CD14-positive monocyte (primary cell): ENCODE measurements around the gene YBX1. TPM values are rescaled to one million over a fixed set of nuclear protein-coding genes. Genes with fewer than 3 reads are reported as not detected.
"Not testable (repeated sequence)": the region's sequence is repeated elsewhere in the genome, so short reads cannot be mapped to it uniquely, and the experiment has no call there.

Experiments used
- DNase-seq, 3 donors: peaks; one replicate each; pipeline ENCODE4 v3.0.0-alpha.2; 2011 to 2022
- H2AFZ ChIP-seq: 2 replicates; pipeline ENCODE4 v1.6.0; 2012; ENCODE audit warnings: mild to moderate bottlenecking, low read depth, low read length, inconsistent platforms; ENCODE audit not compliant: insufficient read depth, poor library complexity, severe bottlenecking
- H3K27ac ChIP-seq, 2 donors: 1 replicate in 1 of 2; 2 replicates in 1 of 2; pipeline ENCODE4 v1.5.1; 2012 to 2013; ENCODE audit warnings: low read length in 2 of 2, control low read depth in 1 of 2, inconsistent platforms in 1 of 2, low read depth in 1 of 2, mild to moderate bottlenecking in 1 of 2
- H3K27me3 ChIP-seq, 2 donors: one replicate each; pipeline versions ENCODE4 v1.6.0 to v1.6.1; 2011 to 2013; ENCODE audit warnings: low read length in 2 of 2; ENCODE audit not compliant: control insufficient read depth in 2 of 2, insufficient read depth in 2 of 2
- H3K36me3 ChIP-seq, 2 donors: replicated peaks in 1 of 2; 1 replicate in 1 of 2; 2 replicates in 1 of 2; pipeline versions ENCODE4 v1.5.1 to v1.6.1; 2012 to 2013; ENCODE audit warnings: low read length in 2 of 2, control low read depth in 1 of 2, inconsistent platforms in 1 of 2, mild to moderate bottlenecking in 1 of 2; ENCODE audit not compliant: insufficient read depth in 2 of 2, control insufficient read depth in 1 of 2
- H3K4me1 ChIP-seq, 2 donors: 1 replicate in 1 of 2; 2 replicates in 1 of 2; pipeline versions ENCODE4 v1.5.1 to v1.6.1; 2012 to 2013; ENCODE audit warnings: low read length in 2 of 2, control low read depth in 1 of 2, inconsistent platforms in 1 of 2, mild to moderate bottlenecking in 1 of 2, moderate library complexity in 1 of 2; ENCODE audit not compliant: insufficient read depth in 2 of 2, control insufficient read depth in 1 of 2
- H3K4me2 ChIP-seq: replicated peaks from 2 replicates; pipeline ENCODE3; 2012; ENCODE audit warnings: low read length, moderate library complexity, mild to moderate bottlenecking; ENCODE audit not compliant: poor library complexity, severe bottlenecking; ENCODE audit errors: extremely low read depth
- H3K4me3 ChIP-seq, 3 experiments: fragments of 200-600 bp in 1 of 3; sonication (generic) in 1 of 3; replicated peaks in 1 of 3; 1 replicate in 2 of 3; 2 replicates in 1 of 3; pipeline ENCODE4 v1.5.1; 2011 to 2013; ENCODE audit warnings: low read length in 3 of 3, mild to moderate bottlenecking in 3 of 3, control low read depth in 2 of 3, low read depth in 2 of 3, inconsistent platforms in 1 of 3, moderate library complexity in 1 of 3
- H3K79me2 ChIP-seq: 2 replicates; pipeline ENCODE4 v1.6.0; 2012; ENCODE audit warnings: mild to moderate bottlenecking, control low read depth, inconsistent platforms, low read length, moderate library complexity; ENCODE audit not compliant: insufficient read depth
- H3K9ac ChIP-seq: 2 replicates; pipeline ENCODE4 v1.6.0; 2017; ENCODE audit warnings: low read length, mild to moderate bottlenecking; ENCODE audit not compliant: insufficient read depth, poor library complexity, severe bottlenecking
- H3K9me3 ChIP-seq, 2 donors: replicated peaks in 1 of 2; 1 replicate in 1 of 2; 2 replicates in 1 of 2; pipeline versions ENCODE4 v1.5.1 to v1.6.1; 2012 to 2013; ENCODE audit warnings: low read length in 2 of 2, control low read depth in 1 of 2; ENCODE audit not compliant: control insufficient read depth in 1 of 2, insufficient read depth in 1 of 2
- H4K20me1 ChIP-seq: 2 replicates; pipeline ENCODE4 v1.6.0; 2012; ENCODE audit warnings: mild to moderate bottlenecking, low read length, control low read depth, moderate library complexity; ENCODE audit not compliant: insufficient read depth
- H3K27ac Mint-ChIP-seq, 7 donors: one replicate each; pipeline ENCODE4 v1.8.0; 2020; ENCODE audit warnings: mild to moderate bottlenecking in 7 of 7, mixed read lengths in 7 of 7, moderate library complexity in 6 of 7, inconsistent platforms in 2 of 7
- H3K27me3 Mint-ChIP-seq, 3 donors: one replicate each; pipeline ENCODE4 v1.8.0; 2021 to 2022; ENCODE audit warnings: low read depth in 3 of 3, mild to moderate bottlenecking in 3 of 3, mixed read lengths in 3 of 3, moderate library complexity in 3 of 3, inconsistent platforms in 1 of 3
- H3K36me3 Mint-ChIP-seq, 2 donors: one replicate each; pipeline ENCODE4 v1.8.0; 2020; ENCODE audit warnings: mixed read lengths in 2 of 2, inconsistent platforms in 1 of 2, mild to moderate bottlenecking in 1 of 2
- H3K4me1 Mint-ChIP-seq: one replicate; pipeline ENCODE4 v1.8.0; 2020; ENCODE audit warnings: mild to moderate bottlenecking, mixed read lengths
- H3K4me3 Mint-ChIP-seq, 2 donors: one replicate each; pipeline ENCODE4 v1.8.0; 2020; ENCODE audit warnings: mild to moderate bottlenecking in 2 of 2, mixed read lengths in 2 of 2, moderate library complexity in 1 of 2
- H3K9me3 Mint-ChIP-seq, 7 donors: one replicate each; pipeline ENCODE4 v1.8.0; 2020 to 2022; ENCODE audit warnings: mixed read lengths in 7 of 7, mild to moderate bottlenecking in 6 of 7, moderate library complexity in 6 of 7, inconsistent platforms in 2 of 7
- WGBS: methylation state at CpG from one replicate; pipeline ENCODE4 v1.1.5; 2013; ENCODE audit warnings: missing lambda C conversion rate; ENCODE audit not compliant: insufficient coverage; 5-methylcytosine and 5-hydroxymethylcytosine counted together
- intact Hi-C, 2 donors: fragments of 100-400 bp; cut with micrococcal nuclease; formaldehyde crosslinking; loops; one replicate each; pipeline versions ENCODE4 v1.15.0 to v1.15.1; 2023
- polyA plus RNA-seq, 3 donors: library from polyadenylated mRNA; depleted of rRNA in 1 of 3; unstranded in 2 of 3; stranded (reverse) in 1 of 3; fragments of 300-500 nt in 2 of 3; fragments of >200 nt in 1 of 3; fragmentation: Illumina TruSeq in 2 of 3; gene quantifications; 1 replicate in 2 of 3; 2 replicates in 1 of 3; pipeline ENCODE4 v1.2.3, GENCODE V29; 2012 to 2021
- TF ChIP-seq, protein P1 (sequence below): fragments of 200-600 bp; IDR thresholded peaks from one replicate; pipeline ENCODE4 v1.8.0; 2022; ENCODE audit warnings: antibody characterized with exemption, mild to moderate bottlenecking

The YBX1 gene
- polyA plus RNA-seq, 3 donors, result 65.7 to 301 (median 70.2) TPM

DNA sequence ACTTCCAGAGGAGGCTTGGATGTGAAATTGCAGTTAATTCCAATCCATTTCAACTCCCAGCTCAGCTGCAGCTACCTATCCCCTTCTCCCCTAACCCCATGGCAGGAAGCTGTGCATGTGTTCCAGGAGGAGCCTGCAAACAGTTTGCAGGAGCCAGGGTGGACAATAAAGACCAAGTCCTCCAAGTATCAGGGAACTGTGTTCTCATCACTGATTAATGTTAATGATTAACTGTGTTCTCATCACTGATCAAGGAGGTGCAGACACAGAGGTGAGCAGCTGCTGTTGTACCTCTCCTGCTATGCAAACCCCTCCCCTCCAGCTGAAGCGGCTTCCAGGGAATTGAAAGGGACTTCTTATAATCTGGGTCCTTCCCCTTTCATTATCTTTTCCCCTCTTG, 38.6 kb downstream of the YBX1 start:
- Histone ChIP-seq H3K79me2 (no peaks in the 10 kb centered on the region), H3K36me3 (peaks cover 4 to 31% of the 10 kb centered on the region in 2 donors), H3K4me1 (no peaks in the 10 kb centered on the region), H3K4me2 (no peak overlapping the region), H3K27me3 (no peaks in the 10 kb centered on the region), H3K9ac (no peak overlapping the region), H2AFZ (no peak overlapping the region), H4K20me1 (no peaks in the 10 kb centered on the region), H3K27ac (no peak overlapping the region), H3K9me3 (no peaks in the 10 kb centered on the region), H3K4me3 (no peak overlapping the region)
- 100% methylated on average over 1 of the region's 1 CpG for WGBS
- no peak for DNase-seq
- Mint-ChIP-seq H3K36me3 (peaks cover 18 to 24% of the 10 kb centered on the region in 2 donors), H3K4me3 (no peak overlapping the region), H3K4me1 (no peaks in the 10 kb centered on the region), H3K27ac (no peak overlapping the region), H3K27me3 (peaks cover 0 to 6% (median 0%) of the 10 kb centered on the region in 3 donors), H3K9me3 (peaks cover 0 to 3% (median 1%) of the 10 kb centered on the region in 7 donors)
- TF ChIP-seq, protein P1, sequence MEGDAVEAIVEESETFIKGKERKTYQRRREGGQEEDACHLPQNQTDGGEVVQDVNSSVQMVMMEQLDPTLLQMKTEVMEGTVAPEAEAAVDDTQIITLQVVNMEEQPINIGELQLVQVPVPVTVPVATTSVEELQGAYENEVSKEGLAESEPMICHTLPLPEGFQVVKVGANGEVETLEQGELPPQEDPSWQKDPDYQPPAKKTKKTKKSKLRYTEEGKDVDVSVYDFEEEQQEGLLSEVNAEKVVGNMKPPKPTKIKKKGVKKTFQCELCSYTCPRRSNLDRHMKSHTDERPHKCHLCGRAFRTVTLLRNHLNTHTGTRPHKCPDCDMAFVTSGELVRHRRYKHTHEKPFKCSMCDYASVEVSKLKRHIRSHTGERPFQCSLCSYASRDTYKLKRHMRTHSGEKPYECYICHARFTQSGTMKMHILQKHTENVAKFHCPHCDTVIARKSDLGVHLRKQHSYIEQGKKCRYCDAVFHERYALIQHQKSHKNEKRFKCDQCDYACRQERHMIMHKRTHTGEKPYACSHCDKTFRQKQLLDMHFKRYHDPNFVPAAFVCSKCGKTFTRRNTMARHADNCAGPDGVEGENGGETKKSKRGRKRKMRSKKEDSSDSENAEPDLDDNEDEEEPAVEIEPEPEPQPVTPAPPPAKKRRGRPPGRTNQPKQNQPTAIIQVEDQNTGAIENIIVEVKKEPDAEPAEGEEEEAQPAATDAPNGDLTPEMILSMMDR, result no peak
- intact Hi-C loops, result no loop called here

DNA sequence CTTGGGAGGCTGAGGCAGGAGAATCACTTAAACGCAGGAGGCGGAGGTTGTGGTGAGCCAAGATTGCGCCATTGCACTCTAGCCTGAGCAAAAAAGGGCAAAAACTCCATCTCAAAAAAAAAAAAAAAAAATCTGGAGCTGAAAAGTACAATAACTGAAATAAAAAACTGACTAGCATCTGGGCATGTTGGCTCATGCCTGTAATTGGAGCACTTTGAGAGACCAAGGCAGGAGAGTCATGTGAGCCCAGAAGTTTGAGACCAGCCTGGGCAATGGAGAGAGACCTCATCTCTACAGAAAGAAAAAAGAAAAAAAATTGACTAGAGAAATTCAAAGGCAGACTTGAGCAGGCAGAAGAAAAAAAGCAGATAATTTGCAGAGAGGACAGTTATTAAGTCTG, 39.7 kb downstream of the YBX1 start:
- no CpG with 5 or more reads among the region's 3 CpGs for WGBS
- Histone ChIP-seq H3K4me2 (no peak overlapping the region), H3K9me3 (no peaks in the 10 kb centered on the region), H3K4me1 (no peaks in the 10 kb centered on the region), H3K4me3 (no peak overlapping the region), H3K9ac (no peak overlapping the region), H4K20me1 (no peaks in the 10 kb centered on the region), H3K27ac (no peak overlapping the region), H3K36me3 (peaks cover 0 to 21% of the 10 kb centered on the region in 2 donors), H2AFZ (no peak overlapping the region), H3K79me2 (no peaks in the 10 kb centered on the region), H3K27me3 (no peaks in the 10 kb centered on the region)
- peaks cover 0 to 6% (median 0%) of the 10 kb centered on the region in 3 donors for H3K27me3 Mint-ChIP-seq
- H3K27ac Mint-ChIP-seq, result no peak overlapping the region
- no peaks in the 10 kb centered on the region for H3K4me1 Mint-ChIP-seq
- intact Hi-C loops, result no loop called here
- TF ChIP-seq, protein P1, result no peak
- peaks cover 13 to 17% of the 10 kb centered on the region in 2 donors for H3K36me3 Mint-ChIP-seq
- H3K9me3 Mint-ChIP-seq, result peaks cover 0 to 3% (median 1%) of the 10 kb centered on the region in 7 donors
- DNase-seq, result no peak
- H3K4me3 Mint-ChIP-seq, result no peak overlapping the region

DNA sequence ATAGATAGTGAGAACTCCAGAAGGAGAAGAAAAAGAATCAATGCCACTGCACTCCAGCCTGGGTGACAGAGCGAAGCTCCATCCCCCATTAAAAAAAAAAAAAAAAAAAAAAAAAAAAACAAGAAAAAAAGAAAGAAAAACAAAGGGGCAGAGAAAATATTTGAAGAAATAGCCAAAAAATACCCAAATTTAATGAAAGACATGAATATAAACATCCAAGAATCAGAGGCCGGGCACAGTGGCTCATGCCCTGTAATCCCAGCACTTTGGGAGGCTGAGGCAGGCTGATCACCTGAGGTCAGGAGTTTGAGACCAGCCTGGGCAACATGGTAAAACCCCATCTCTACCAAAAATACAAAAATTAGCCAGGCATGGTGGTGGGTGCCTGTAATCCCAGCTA, 40.2 kb downstream of the YBX1 start:
- H2AFZ ChIP-seq, H3K4me2 ChIP-seq, H3K4me1 Mint-ChIP-seq, intact Hi-C loops, H3K27ac Mint-ChIP-seq, H3K79me2 ChIP-seq, H3K4me3 ChIP-seq, H3K9me3 ChIP-seq, H3K27ac ChIP-seq, H3K9me3 Mint-ChIP-seq, H4K20me1 ChIP-seq, H3K4me1 ChIP-seq, H3K9ac ChIP-seq, H3K4me3 Mint-ChIP-seq, H3K27me3 ChIP-seq, DNase-seq, H3K27me3 Mint-ChIP-seq: not testable (repeated sequence)
- H3K36me3 Mint-ChIP-seq, result peaks cover 9 to 13% of the 10 kb centered on the region in 2 donors
- WGBS, result no CpG with 5 or more reads among the region's 2 CpGs
- H3K36me3 ChIP-seq, result peaks cover 0 to 16% of the 10 kb centered on the region in 2 donors
